ENCODE measurements around the gene KLHL21.

Gene KLHL21

DNA sequence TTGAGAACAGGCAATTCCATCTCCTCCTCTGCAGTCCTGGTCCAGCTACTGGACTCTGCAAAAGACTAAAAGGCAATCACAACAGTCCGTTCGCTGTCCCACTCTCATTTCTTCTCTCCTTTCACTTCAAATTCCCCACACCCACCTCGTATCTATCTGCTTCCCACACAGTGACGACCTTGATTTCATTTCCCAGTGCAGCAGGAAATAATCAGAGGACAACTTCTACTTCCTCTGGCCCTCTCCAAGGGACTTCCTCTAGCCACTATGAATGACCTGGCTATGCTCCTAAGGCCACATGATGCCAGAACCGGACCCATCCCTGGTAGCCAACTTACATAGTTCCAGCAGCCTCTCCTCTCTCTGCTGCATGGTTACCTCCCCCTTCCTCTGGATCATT lies 56.3 kb downstream of the KLHL21 start:
- no peak for DNase-seq (ENCODE audit: extremely low read depth, low read depth)
- TF ChIP-seq, protein P1, sequence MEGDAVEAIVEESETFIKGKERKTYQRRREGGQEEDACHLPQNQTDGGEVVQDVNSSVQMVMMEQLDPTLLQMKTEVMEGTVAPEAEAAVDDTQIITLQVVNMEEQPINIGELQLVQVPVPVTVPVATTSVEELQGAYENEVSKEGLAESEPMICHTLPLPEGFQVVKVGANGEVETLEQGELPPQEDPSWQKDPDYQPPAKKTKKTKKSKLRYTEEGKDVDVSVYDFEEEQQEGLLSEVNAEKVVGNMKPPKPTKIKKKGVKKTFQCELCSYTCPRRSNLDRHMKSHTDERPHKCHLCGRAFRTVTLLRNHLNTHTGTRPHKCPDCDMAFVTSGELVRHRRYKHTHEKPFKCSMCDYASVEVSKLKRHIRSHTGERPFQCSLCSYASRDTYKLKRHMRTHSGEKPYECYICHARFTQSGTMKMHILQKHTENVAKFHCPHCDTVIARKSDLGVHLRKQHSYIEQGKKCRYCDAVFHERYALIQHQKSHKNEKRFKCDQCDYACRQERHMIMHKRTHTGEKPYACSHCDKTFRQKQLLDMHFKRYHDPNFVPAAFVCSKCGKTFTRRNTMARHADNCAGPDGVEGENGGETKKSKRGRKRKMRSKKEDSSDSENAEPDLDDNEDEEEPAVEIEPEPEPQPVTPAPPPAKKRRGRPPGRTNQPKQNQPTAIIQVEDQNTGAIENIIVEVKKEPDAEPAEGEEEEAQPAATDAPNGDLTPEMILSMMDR (IDR thresholded peaks at IDR 0.05; ENCODE audit: low read depth, low read length, missing control alignments): no peak

DNA sequence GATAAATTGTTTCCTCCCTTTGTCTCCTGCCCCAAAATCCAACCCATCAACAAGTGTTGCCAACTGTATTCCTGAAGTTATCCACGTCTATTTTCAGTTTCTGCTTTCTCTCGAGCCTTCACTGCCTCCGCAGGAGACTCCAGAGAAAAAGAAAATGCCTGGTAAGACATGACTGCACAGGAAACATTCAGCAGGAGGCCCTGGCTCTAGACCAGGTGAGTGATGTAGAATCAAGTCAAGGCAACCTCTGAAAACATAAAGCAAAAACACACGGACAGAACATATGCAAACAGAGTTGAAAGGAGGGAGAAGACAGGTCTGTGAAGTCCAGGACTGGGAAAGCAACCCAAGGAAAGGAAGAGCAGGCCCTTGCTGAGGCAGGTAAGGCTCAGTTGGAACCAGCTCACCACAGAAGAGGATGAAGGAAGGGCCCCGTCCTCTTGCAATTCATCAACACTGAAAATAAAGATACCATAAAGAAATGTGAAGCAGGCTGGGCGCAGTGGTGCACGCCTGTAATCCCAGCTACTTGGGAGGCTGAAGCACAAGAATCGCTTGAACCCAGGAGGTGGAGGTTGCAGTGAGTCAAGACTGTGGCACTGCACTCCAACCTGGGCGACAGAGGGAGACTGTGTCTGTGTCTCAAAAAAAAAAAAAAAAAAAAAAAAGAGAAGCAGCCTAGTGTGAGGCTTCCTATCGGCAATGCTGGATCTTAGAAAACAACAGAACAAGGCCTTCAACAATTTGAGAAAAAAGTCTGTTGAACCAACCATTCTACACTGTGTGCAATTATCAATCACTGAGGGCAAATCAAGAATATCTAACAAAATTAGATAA lies 57.2 kb downstream of the KLHL21 start:
- TF ChIP-seq, protein P1 (IDR thresholded peaks at IDR 0.05; ENCODE audit: low read depth, low read length, missing control alignments): no peak
- no peak overlapping the region for H3K4me3 ChIP-seq (replicated peaks; ENCODE audit: low read depth, low read length)
- no peak for DNase-seq (ENCODE audit: extremely low read depth, low read depth)

More for the DNA sequence above, 56.3 kb downstream of the KLHL21 start:
- no peak overlapping the region for H3K4me3 ChIP-seq (replicated peaks; ENCODE audit: low read depth, low read length)

DNA sequence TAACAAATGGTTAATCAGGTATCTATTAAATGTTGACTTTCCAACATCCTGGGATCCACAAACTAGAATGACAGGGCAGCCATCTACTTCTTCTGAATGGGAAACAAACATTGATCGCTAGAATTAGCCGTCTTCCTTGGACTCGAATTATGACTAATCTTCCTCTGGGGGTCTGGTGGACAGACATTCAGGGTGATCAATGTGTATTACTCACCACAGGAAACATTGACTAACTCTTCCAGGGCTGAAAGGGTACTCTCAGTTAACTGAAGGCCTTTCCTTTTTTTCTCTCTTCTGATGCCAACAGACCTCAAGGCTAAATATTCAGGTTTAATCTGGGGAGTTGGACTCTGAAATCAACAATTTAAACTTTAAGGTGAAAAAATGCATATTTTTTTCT lies 57.8 kb downstream of the KLHL21 start:
- TF ChIP-seq, protein P1 (IDR thresholded peaks at IDR 0.05; ENCODE audit: low read depth, low read length, missing control alignments): no peak
- H3K4me3 ChIP-seq (replicated peaks; ENCODE audit: low read depth, low read length): no peak overlapping the region
- DNase-seq (ENCODE audit: extremely low read depth, low read depth): no peak
